SK-N-SH (cell line): ENCODE results near the gene CLCA4. TPM values are rescaled to one million over a fixed set of nuclear protein-coding genes. Genes with fewer than 3 reads are reported as not detected.

ENCODE experiments used
- CTCF ChIA-PET: fragments of 300-600, 350-600 bp; formaldehyde crosslinking; extraction: SDS; loops from one replicate; lab custom pipeline; 2021; lab: Yijun Ruan, JAX
- POLR2A ChIA-PET: fragments of 350-600 bp; sonication (Branson Sonifier 250); formaldehyde crosslinking; extraction: SDS; loops from one replicate; lab custom pipeline; 2020; ENCODE audit warnings: antibody characterized with exemption, inconsistent platforms; lab: Yijun Ruan, JAX
- DNase-seq: peaks from one replicate; pipeline ENCODE4 v3.0.0; 2012
- H2AFZ ChIP-seq: fragments of 200-600 bp; sonication (generic); 2 replicates; pipeline ENCODE4 v1.8.1; 2016; ENCODE audit warnings: antibody characterized with exemption, mild to moderate bottlenecking, low read depth
- H3F3A ChIP-seq: fragments of 200-600 bp; sonication (generic); replicated peaks from 2 replicates; pipeline ENCODE3; 2016; ENCODE audit warnings: antibody characterized with exemption, mild to moderate bottlenecking; ENCODE audit not compliant: insufficient read depth
- H3K27ac ChIP-seq, 2 experiments: fragments of 200-500 bp in 1 of 2; fragments of 200-600 bp in 1 of 2; sonication (Bioruptor generic) in 1 of 2; sonication (generic), shearing (Covaris generic) in 1 of 2; 2 replicates each; pipeline versions ENCODE4 v1.5.1 to v1.6.1; 2014 to 2016; ENCODE audit warnings: low read depth in 2 of 2, inconsistent platforms in 1 of 2, low read length in 1 of 2, mild to moderate bottlenecking in 1 of 2, mixed read lengths in 1 of 2
- H3K27me3 ChIP-seq: fragments of 200-600 bp; sonication (generic), shearing (Covaris generic); 2 replicates; pipeline ENCODE4 v1.6.1; 2016; ENCODE audit warnings: mixed run types; ENCODE audit not compliant: insufficient read depth
- H3K36me3 ChIP-seq, 2 experiments: fragments of 200-500 bp in 1 of 2; fragments of 200-600 bp in 1 of 2; sonication (Bioruptor generic) in 1 of 2; sonication (generic) in 1 of 2; replicated peaks in 1 of 2; 2 replicates each; pipeline versions ENCODE3 to v1.5.1; 2014 to 2016; ENCODE audit warnings: low read length in 1 of 2, mild to moderate bottlenecking in 1 of 2; ENCODE audit not compliant: insufficient read depth in 2 of 2, control insufficient read depth in 1 of 2
- H3K4me1 ChIP-seq, 2 experiments: fragments of 200-500 bp in 1 of 2; fragments of 200-600 bp in 1 of 2; sonication (Bioruptor generic) in 1 of 2; sonication (generic), shearing (Covaris generic) in 1 of 2; 2 replicates each; pipeline versions ENCODE4 v1.5.1 to v1.6.1; 2014 to 2016; ENCODE audit warnings: low read depth in 1 of 2, low read length in 1 of 2, mixed run types in 1 of 2; ENCODE audit not compliant: insufficient read depth in 2 of 2, control insufficient read depth in 1 of 2
- H3K4me2 ChIP-seq: fragments of 200-600 bp; sonication (generic), shearing (Covaris generic); 2 replicates; pipeline ENCODE4 v1.6.1; 2017; ENCODE audit warnings: mixed run types
- H3K4me3 ChIP-seq, 2 experiments: fragments of 200-500 bp in 1 of 2; fragments of 200-600 bp in 1 of 2; sonication (Bioruptor generic) in 1 of 2; sonication (generic), shearing (Covaris generic) in 1 of 2; 2 replicates each; pipeline versions ENCODE4 v1.5.1 to v1.8.1; 2014 to 2016; ENCODE audit warnings: low read depth in 2 of 2, inconsistent platforms in 1 of 2, low read length in 1 of 2, mild to moderate bottlenecking in 1 of 2, mixed read lengths in 1 of 2, moderate library complexity in 1 of 2
- H3K79me2 ChIP-seq: fragments of 200-600 bp; sonication (generic); 2 replicates; pipeline ENCODE4 v1.8.1; 2017; ENCODE audit warnings: mild to moderate bottlenecking; ENCODE audit not compliant: insufficient read depth
- H3K9ac ChIP-seq: fragments of 200-600 bp; sonication (generic); 2 replicates; pipeline ENCODE4 v1.6.1; 2017; ENCODE audit warnings: mixed run types
- H3K9me2 ChIP-seq: fragments of 200-600 bp; sonication (generic); 2 replicates; pipeline ENCODE4 v1.6.1; 2017; ENCODE audit warnings: mixed run types
- H3K9me3 ChIP-seq: fragments of 200-600 bp; sonication (generic); 2 replicates; pipeline ENCODE4 v1.6.1; 2017; ENCODE audit warnings: mixed run types, mild to moderate bottlenecking, moderate library complexity
- H4K20me1 ChIP-seq: fragments of 200-600 bp; sonication (generic); 2 replicates; pipeline ENCODE4 v1.6.1; 2017; ENCODE audit warnings: mild to moderate bottlenecking, mixed run types; ENCODE audit not compliant: insufficient read depth
- CHD2 ChIP-seq: fragments of 150-350 bp; IDR thresholded peaks from 2 replicates; pipeline ENCODE4 v1.6.1; 2018; ENCODE audit warnings: low read length; ENCODE audit not compliant: partially characterized antibody
- ELF1 ChIP-seq: IDR thresholded peaks from 2 replicates; pipeline ENCODE4 v1.4.0; 2012
- FOSL2 ChIP-seq: IDR thresholded peaks from 2 replicates; pipeline ENCODE4 v1.4.0; 2012; ENCODE audit warnings: low read depth, mild to moderate bottlenecking, moderate library complexity, borderline replicate concordance
- FOXM1 ChIP-seq: IDR thresholded peaks from 2 replicates; pipeline ENCODE4 v1.4.0; 2012; ENCODE audit warnings: low read depth, mild to moderate bottlenecking
- MEF2A ChIP-seq: IDR thresholded peaks from 2 replicates; pipeline ENCODE4 v1.4.0; 2012; ENCODE audit warnings: low read depth, borderline replicate concordance
- MXI1 ChIP-seq: IDR thresholded peaks from 2 replicates; pipeline ENCODE4 v1.6.1; 2012; ENCODE audit warnings: mild to moderate bottlenecking, low read depth, low read length, improper control_type of control experiment
- PBX3 ChIP-seq: IDR thresholded peaks from 2 replicates; pipeline ENCODE4; 2012
- RCOR1 ChIP-seq: fragments of 150-350 bp; IDR thresholded peaks from 2 replicates; pipeline ENCODE4 v1.6.1; 2017; ENCODE audit warnings: antibody characterized with exemption, low read length
- REST ChIP-seq: IDR thresholded peaks from 2 replicates; pipeline ENCODE4 v1.6.1; 2012; ENCODE audit warnings: mild to moderate bottlenecking, low read depth, low read length, moderate library complexity
- SIN3A ChIP-seq: IDR thresholded peaks from 2 replicates; pipeline ENCODE4 v1.6.1; 2012; ENCODE audit warnings: low read depth, mild to moderate bottlenecking, low read length, moderate library complexity, borderline replicate concordance
- USF2 ChIP-seq: fragments of 150-350 bp; IDR thresholded peaks from 2 replicates; pipeline ENCODE4 v1.6.1; 2017; ENCODE audit warnings: antibody characterized with exemption, low read length, low read depth, borderline replicate concordance
- YY1 ChIP-seq: IDR thresholded peaks from 2 replicates; pipeline ENCODE4 v1.4.0; 2012; ENCODE audit warnings: low read depth, mild to moderate bottlenecking
- WGBS: methylation state at CpG from one replicate; pipeline ENCODE4 v1.1.6; 2017; ENCODE audit warnings: low lambda C conversion rate; 5-methylcytosine and 5-hydroxymethylcytosine counted together
- polyA plus RNA-seq, 3 experiments: library from polyadenylated mRNA; depleted of rRNA; stranded (reverse); fragments of >200 nt; gene quantifications; 2 replicates each; pipeline ENCODE4 v1.2.3, GENCODE V29; 2012

Gene CLCA4
- polyA plus RNA-seq, 1 of the 3 experiments (the other 2 are of a cell fraction) = not detected

GRCh38 chr1:86563849-86564248 is 17.0 kb downstream of the CLCA4 start:
- no peak overlapping the region for H2AFZ ChIP-seq
- no peaks in the 10 kb centered on the region for H3K9me2 ChIP-seq
- no peaks in the 10 kb centered on the region for H3F3A ChIP-seq
- 69% methylated on average over 1 of the region's 1 CpG for WGBS
- no peaks in the 10 kb centered on the region for H3K9me3 ChIP-seq
- no peaks in the 10 kb centered on the region for H3K36me3 ChIP-seq
- no peaks in the 10 kb centered on the region for H4K20me1 ChIP-seq
- CTCF ChIA-PET = no interaction called here
- TF ChIP-seq PBX3 (no peak), SIN3A (no peak), YY1 (no peak)
- H3K27me3 ChIP-seq = no peaks in the 10 kb centered on the region
- no peaks in the 10 kb centered on the region for H3K4me1 ChIP-seq
- H3K27ac ChIP-seq = no peak overlapping the region
- DNase-seq = no peak
- H3K4me3 ChIP-seq = no peak overlapping the region
- H3K79me2 ChIP-seq = no peaks in the 10 kb centered on the region
- H3K4me2 ChIP-seq = no peak overlapping the region
- H3K9ac ChIP-seq = no peak overlapping the region
- POLR2A ChIA-PET = interaction anchor here (0.6 kb wide), 1 partner anchor 164 kb away, joined by 3 read pairs; no protein-coding TSS in a partner anchor

GRCh38 chr1:86567341-86567740 is 20.5 kb downstream of the CLCA4 start:
- Histone ChIP-seq H3K9me3 (no peaks in the 10 kb centered on the region), H3K4me3 (no peak overlapping the region), H3K4me2 (no peak overlapping the region), H3K36me3 (no peaks in the 10 kb centered on the region), H3K9ac (no peak overlapping the region), H3K79me2 (no peaks in the 10 kb centered on the region), H3K27me3 (no peaks in the 10 kb centered on the region), H2AFZ (no peak overlapping the region), H3K9me2 (no peaks in the 10 kb centered on the region), H4K20me1 (no peaks in the 10 kb centered on the region), H3F3A (no peaks in the 10 kb centered on the region), H3K27ac (no peak overlapping the region), H3K4me1 (no peaks in the 10 kb centered on the region)
- DNase-seq = no peak
- 10% methylated on average over 3 of the region's 3 CpGs for WGBS
- POLR2A ChIA-PET = no interaction called here
- CTCF ChIA-PET = no interaction called here
- TF ChIP-seq FOSL2 = no peak
- no peak for TF ChIP-seq MXI1
- no peak for TF ChIP-seq ELF1
- no peak for TF ChIP-seq SIN3A
- no peak for TF ChIP-seq MEF2A
- TF ChIP-seq CHD2 = no peak
- no peak for TF ChIP-seq REST
- TF ChIP-seq USF2 = no peak
- TF ChIP-seq RCOR1 = no peak
- TF ChIP-seq FOXM1 = no peak
